H9 (cell line): ENCODE results near the gene SURF2. TPM values are rescaled to one million over a fixed set of nuclear protein-coding genes. Genes with fewer than 3 reads are reported as not detected.

Experiments
- DNase-seq: peaks from one replicate; pipeline ENCODE4 v3.0.0-alpha.2; 2017
- H2AFZ ChIP-seq: one replicate; pipeline ENCODE4 v1.6.1; 2013; ENCODE audit warnings: mild to moderate bottlenecking, low read length, control low read depth, moderate library complexity
- H2AK5ac ChIP-seq: 2 replicates; pipeline ENCODE4 v1.6.1; 2013; ENCODE audit warnings: low read length, control low read depth, mixed read lengths; ENCODE audit not compliant: insufficient read length
- H2BK120ac ChIP-seq: one replicate; pipeline ENCODE4 v1.6.1; 2013; ENCODE audit warnings: low read depth, mild to moderate bottlenecking, low read length, control low read depth, inconsistent platforms; ENCODE audit not compliant: poor library complexity, severe bottlenecking
- H2BK12ac ChIP-seq: 2 replicates; pipeline ENCODE4 v1.6.1; 2013; ENCODE audit warnings: low read length, control low read depth, mixed read lengths, low read depth; ENCODE audit not compliant: insufficient read length
- H2BK15ac ChIP-seq: 2 replicates; pipeline ENCODE4 v1.6.1; 2013; ENCODE audit warnings: low read depth, low read length, control low read depth
- H2BK20ac ChIP-seq: one replicate; pipeline ENCODE4 v1.6.1; 2013; ENCODE audit warnings: low read depth, mild to moderate bottlenecking, low read length, control low read depth, inconsistent platforms; ENCODE audit not compliant: poor library complexity, severe bottlenecking
- H2BK5ac ChIP-seq: 2 replicates; pipeline ENCODE4 v1.6.1; 2013; ENCODE audit warnings: low read length, control low read depth, mixed read lengths; ENCODE audit not compliant: insufficient read length
- H3K14ac ChIP-seq: 2 replicates; pipeline ENCODE4 v1.6.1; 2013; ENCODE audit warnings: low read length, control low read depth; ENCODE audit not compliant: insufficient read depth
- H3K18ac ChIP-seq: 2 replicates; pipeline ENCODE4 v1.6.1; 2013; ENCODE audit warnings: low read depth, mild to moderate bottlenecking, mixed read lengths, low read length, control low read depth; ENCODE audit not compliant: insufficient read length
- H3K23ac ChIP-seq: 2 replicates; pipeline ENCODE4 v1.6.1; 2013; ENCODE audit warnings: low read length, control low read depth, mixed read lengths, low read depth; ENCODE audit not compliant: insufficient read length
- H3K23me2 ChIP-seq: 2 replicates; pipeline ENCODE4 v1.6.1; 2013; ENCODE audit warnings: low read depth, mild to moderate bottlenecking, mixed read lengths, low read length, control low read depth; ENCODE audit not compliant: insufficient read length, poor library complexity, severe bottlenecking
- H3K27ac ChIP-seq: 2 replicates; pipeline ENCODE4 v1.5.1; 2013; ENCODE audit warnings: low read length, control low read depth, mixed read lengths, low read depth; ENCODE audit not compliant: insufficient read length
- H3K27me3 ChIP-seq: 2 replicates; pipeline ENCODE4 v1.6.1; 2013; ENCODE audit warnings: low read length, control low read depth, inconsistent platforms; ENCODE audit not compliant: insufficient read depth
- H3K4ac ChIP-seq: 2 replicates; pipeline ENCODE4 v1.6.1; 2013; ENCODE audit warnings: low read depth, mild to moderate bottlenecking, control low read depth, inconsistent platforms, low read length, moderate library complexity
- H3K4me1 ChIP-seq: 2 replicates; pipeline ENCODE4 v1.6.1; 2013; ENCODE audit warnings: low read length, control low read depth, inconsistent platforms; ENCODE audit not compliant: insufficient read depth
- H3K4me2 ChIP-seq: 2 replicates; pipeline ENCODE4 v1.6.1; 2013; ENCODE audit warnings: low read length, control low read depth, mixed read lengths; ENCODE audit not compliant: insufficient read length, insufficient read depth
- H3K56ac ChIP-seq: 2 replicates; pipeline ENCODE4 v1.6.1; 2013; ENCODE audit warnings: low read depth, mild to moderate bottlenecking, mixed read lengths, low read length, control low read depth; ENCODE audit not compliant: insufficient read length
- H3K79me1 ChIP-seq: 2 replicates; pipeline ENCODE4 v1.6.1; 2013; ENCODE audit warnings: low read depth, mild to moderate bottlenecking, moderate library complexity, low read length, control low read depth, inconsistent platforms; ENCODE audit not compliant: insufficient read depth, poor library complexity, severe bottlenecking
- H3K79me2 ChIP-seq: 2 replicates; pipeline ENCODE4 v1.6.1; 2013; ENCODE audit warnings: low read length, control low read depth, inconsistent platforms; ENCODE audit not compliant: insufficient read depth
- H3K9ac ChIP-seq: 2 replicates; pipeline ENCODE4 v1.6.1; 2013; ENCODE audit warnings: low read length, control low read depth, mixed read lengths; ENCODE audit not compliant: insufficient read length; ENCODE audit errors: extremely low read depth
- H3K9me3 ChIP-seq: one replicate; pipeline ENCODE4 v1.6.1; 2013; ENCODE audit warnings: low read depth, low read length, inconsistent platforms; ENCODE audit not compliant: control insufficient read depth
- H3T11ph ChIP-seq: one replicate; pipeline ENCODE4 v1.6.1; 2013; ENCODE audit warnings: mild to moderate bottlenecking, low read length, control low read depth, inconsistent platforms
- H4K20me1 ChIP-seq: one replicate; pipeline ENCODE4 v1.6.1; 2013; ENCODE audit not compliant: control insufficient read depth, insufficient read length, insufficient read depth
- H4K5ac ChIP-seq: 2 replicates; pipeline ENCODE4 v1.6.1; 2013; ENCODE audit warnings: low read depth, mild to moderate bottlenecking, mixed read lengths, low read length, control low read depth; ENCODE audit not compliant: insufficient read length
- H4K8ac ChIP-seq: replicated peaks from 2 replicates; pipeline ENCODE4 v1.6.1; 2013; ENCODE audit warnings: low read length, control low read depth, mixed read lengths, low read depth; ENCODE audit not compliant: insufficient read length
- H4K91ac ChIP-seq: 2 replicates; pipeline ENCODE4 v1.6.1; 2013; ENCODE audit warnings: low read depth, mild to moderate bottlenecking, moderate library complexity, mixed read lengths, low read length, control low read depth; ENCODE audit not compliant: insufficient read length
- H3K27ac Mint-ChIP-seq, 3 experiments: 2 replicates in 2 of 3; 3 replicates in 1 of 3; pipeline ENCODE4 v1.8.0; 2020 to 2021; ENCODE audit warnings: mixed read lengths in 3 of 3, mild to moderate bottlenecking in 1 of 3, moderate library complexity in 1 of 3
- H3K27me3 Mint-ChIP-seq: 2 replicates; pipeline ENCODE4 v1.8.0; 2021; ENCODE audit warnings: low read depth, mild to moderate bottlenecking, moderate library complexity, mixed read lengths
- H3K36me3 Mint-ChIP-seq, 3 experiments: 2 replicates in 2 of 3; 3 replicates in 1 of 3; pipeline ENCODE4 v1.8.0; 2020 to 2021; ENCODE audit warnings: low read depth in 3 of 3, mixed read lengths in 3 of 3; ENCODE audit not compliant: insufficient read depth in 1 of 3
- H3K4me1 Mint-ChIP-seq, 2 experiments: 2 replicates each; pipeline ENCODE4 v1.8.0; 2020; ENCODE audit warnings: mixed read lengths in 2 of 2
- H3K4me3 Mint-ChIP-seq, 2 experiments: 2 replicates in 1 of 2; 3 replicates in 1 of 2; pipeline ENCODE4 v1.8.0; 2020 to 2021; ENCODE audit warnings: mild to moderate bottlenecking in 2 of 2, mixed read lengths in 2 of 2, moderate library complexity in 1 of 2
- H3K9me3 Mint-ChIP-seq, 2 experiments: 2 replicates in 1 of 2; 3 replicates in 1 of 2; pipeline ENCODE4 v1.8.0; 2020; ENCODE audit warnings: mild to moderate bottlenecking in 2 of 2, mixed read lengths in 2 of 2, moderate library complexity in 1 of 2
- CTCF ChIP-seq: fragments of 200-600 bp; sonication (generic); conservative IDR thresholded peaks from 3 replicates; pipeline ENCODE4 v1.8.0; 2021; ENCODE audit warnings: antibody characterized with exemption, mild to moderate bottlenecking
- WGBS: extraction: QIAGEN DNeasy Blood & Tissue Kit; methylation state at CpG from one replicate; pipeline ENCODE4 v1.1.7; 2013; ENCODE audit warnings: missing lambda C conversion rate, low lambda C conversion rate, mixed read lengths; ENCODE audit not compliant: insufficient read length; ENCODE audit errors: extremely low coverage; 5-methylcytosine and 5-hydroxymethylcytosine counted together
- total RNA-seq: library from RNA; stranded (reverse); gene quantifications from 2 replicates; pipeline ENCODE4 v1.2.1, GENCODE V29; 2021

Gene SURF2
- total RNA-seq, 1 experiment from 2014 or later = 44.4 TPM

DNA sequence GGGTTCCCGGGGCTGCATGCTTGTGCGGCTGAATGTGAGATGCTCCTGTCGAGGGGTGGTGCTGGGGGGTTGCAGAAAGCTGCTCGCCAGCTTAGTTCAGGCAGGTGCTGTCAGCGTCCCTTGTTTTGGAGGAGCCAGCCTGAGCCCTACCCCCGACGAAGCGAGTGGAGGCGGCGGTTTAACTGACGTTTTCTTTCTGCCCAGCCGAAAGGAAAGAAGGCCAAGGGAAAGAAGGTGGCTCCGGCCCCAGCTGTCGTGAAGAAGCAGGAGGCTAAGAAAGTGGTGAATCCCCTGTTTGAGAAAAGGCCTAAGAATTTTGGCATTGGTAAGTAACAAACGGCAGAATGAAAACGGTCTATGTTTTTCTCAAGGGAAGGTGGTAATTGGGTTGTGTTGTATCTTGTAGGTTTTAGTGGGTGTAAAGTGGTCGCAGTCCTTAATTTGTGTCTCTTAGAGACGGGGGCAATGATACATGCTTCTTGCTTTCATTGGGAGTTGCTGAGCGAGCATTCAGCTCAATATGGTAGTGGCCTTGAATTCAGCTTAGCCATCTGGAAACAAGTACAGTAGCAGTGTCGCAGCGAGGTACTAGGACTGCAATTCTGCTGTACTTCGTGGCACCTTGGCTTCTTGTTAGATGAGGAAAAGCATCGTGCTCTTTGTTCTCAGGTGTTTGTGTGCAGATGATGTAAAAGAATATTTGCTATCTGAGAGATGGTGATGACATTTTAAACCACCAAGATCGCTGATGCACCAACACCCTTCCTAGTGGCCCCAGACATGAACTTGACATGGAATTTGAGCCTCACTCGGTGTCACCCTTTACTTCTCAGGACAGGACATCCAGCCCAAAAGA is 7.4 kb upstream of the SURF2 start:
- no peak for TF ChIP-seq CTCF
- no peak overlapping the region for H3T11ph ChIP-seq
- no peak overlapping the region for H3K56ac ChIP-seq
- H4K20me1 ChIP-seq = no peaks in the 10 kb centered on the region
- H2AFZ ChIP-seq = no peak overlapping the region
- DNase-seq = no peak
- H3K79me2 ChIP-seq = peaks cover 13% of the 10 kb centered on the region; the same call in 1 of the 2 replicates
- H3K79me1 ChIP-seq = peaks cover 10% of the 10 kb centered on the region
- peak overlapping the region; percentile 98 for H3K4me2 ChIP-seq
- peak overlapping the region; percentile 99 for H3K9ac ChIP-seq
- H4K8ac ChIP-seq = no peak overlapping the region
- peak overlapping the region; percentile 97 for H4K91ac ChIP-seq
- H3K27ac ChIP-seq = no peak overlapping the region
- H3K4me1 ChIP-seq = no peaks in the 10 kb centered on the region; the same call in 1 of the 2 replicates
- H3K18ac ChIP-seq = peak overlapping the region; percentile 94
- H2BK15ac ChIP-seq = no peak overlapping the region
- peak overlapping the region; percentile 81 for H4K5ac ChIP-seq
- no peaks in the 10 kb centered on the region for H3K27me3 ChIP-seq
- no CpG with 5 or more reads among the region's 25 CpGs for WGBS
- peak overlapping the region; percentile 55 for H2AK5ac ChIP-seq
- Mint-ChIP-seq H3K27ac (peak overlapping the region; percentile 97 to 100 (median 99)), H3K9me3 (peaks cover 0 to 3% of the 10 kb centered on the region in 2 experiments; a peak in 1 of 5 replicates), H3K27me3 (no peaks in the 10 kb centered on the region), H3K4me3 (peak overlapping the region; percentile 95 to 99), H3K36me3 (peaks cover 60 to 83% (median 77%) of the 10 kb centered on the region in 3 experiments), H3K4me1 (peaks cover 22 to 34% of the 10 kb centered on the region in 2 experiments)
- peak overlapping the region; percentile 4 for H3K23ac ChIP-seq
- peaks cover 5% of the 10 kb centered on the region for H3K23me2 ChIP-seq
- H3K4ac ChIP-seq = peak overlapping the region; percentile 77
- H2BK5ac ChIP-seq = peak overlapping the region; percentile 17
- H3K9me3 ChIP-seq = no peaks in the 10 kb centered on the region
- no peak overlapping the region for H2BK12ac ChIP-seq
- no peak overlapping the region for H2BK120ac ChIP-seq
- peak overlapping the region; percentile 97 for H3K14ac ChIP-seq
- H2BK20ac ChIP-seq = no peak overlapping the region
